Activated T-cell treated with anti-CD3 and anti-CD28 coated beads, Interleukin-2, amount 50 U/mL, for 4 hours (primary cell): ENCODE measurements around the gene CACNA1E. TPM values are rescaled to one million over a fixed set of nuclear protein-coding genes. Genes with fewer than 3 reads are reported as not detected.

Experiments used
- ATAC-seq, 2 donors: fragments of 200-7000 bp; cut with Tn5 transposase; one replicate each; pipeline ENCODE4 v1.10.0; 2021
- DNase-seq: peaks from one replicate; pipeline ENCODE4 v3.0.0-alpha.2; 2020
- H3K27me3 Mint-ChIP-seq: one replicate; pipeline ENCODE4 v1.8.0; 2021; ENCODE audit warnings: low read depth, mixed read lengths
- H3K36me3 Mint-ChIP-seq: one replicate; pipeline ENCODE4 v1.8.0; 2022; ENCODE audit warnings: mixed read lengths; ENCODE audit not compliant: insufficient read depth
- H3K4me1 Mint-ChIP-seq: one replicate; pipeline ENCODE4 v1.8.0; 2021; ENCODE audit warnings: low read depth, mixed read lengths
- H3K4me3 Mint-ChIP-seq: one replicate; pipeline ENCODE4 v1.8.0; 2021; ENCODE audit warnings: mild to moderate bottlenecking, moderate library complexity, mixed read lengths
- H3K9me3 Mint-ChIP-seq: one replicate; pipeline ENCODE4 v1.8.0; 2021; ENCODE audit warnings: mixed read lengths
- total RNA-seq, 3 donors: library from RNA; stranded (reverse); gene quantifications; one replicate each; pipeline ENCODE4 v1.2.1, GENCODE V29; 2021

CACNA1E gene
- total RNA-seq, 3 donors from 2014 or later: 0.08 TPM; not detected in 2

GRCh38 chr1:181767001-181767708 lies 283.8 kb downstream of the CACNA1E start:
- ATAC-seq (no peak), DNase-seq (no peak)
- Mint-ChIP-seq H3K27me3 (no peaks in the 10 kb centered on the region), H3K9me3 (no peaks in the 10 kb centered on the region), H3K4me3 (no peak overlapping the region), H3K36me3 (no peaks in the 10 kb centered on the region), H3K4me1 (no peaks in the 10 kb centered on the region)

- no peak for ATAC-seq
Observed at GRCh38 chr1:181768211-181768929, 285.1 kb downstream of the CACNA1E start.

DNA sequence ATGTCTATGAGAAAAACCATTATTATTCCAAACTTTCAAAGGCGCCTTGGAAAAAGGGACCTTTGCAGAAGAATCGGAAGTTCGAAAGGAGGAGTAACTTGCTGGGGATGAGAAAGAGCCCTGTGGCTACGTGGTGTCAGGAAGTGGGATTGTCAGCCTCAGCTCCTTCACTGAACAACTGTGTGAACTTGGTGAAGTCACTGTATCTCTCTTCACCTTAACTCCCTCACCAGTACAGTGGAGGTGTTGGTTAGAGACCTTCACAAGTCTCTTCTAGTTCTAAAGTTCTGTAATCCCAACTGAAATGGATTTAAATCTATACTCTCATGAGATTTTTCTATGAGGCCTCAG lies 285.6 kb downstream of the CACNA1E start:
- Mint-ChIP-seq H3K36me3 (no peaks in the 10 kb centered on the region), H3K9me3 (no peaks in the 10 kb centered on the region), H3K4me1 (no peaks in the 10 kb centered on the region), H3K4me3 (no peak overlapping the region), H3K27me3 (no peaks in the 10 kb centered on the region)
- DNase-seq (no peak), ATAC-seq (no peak)

More at GRCh38 chr1:181768211-181768929, 285.1 kb downstream of the CACNA1E start:
- H3K27me3 Mint-ChIP-seq: no peaks in the 10 kb centered on the region
- H3K4me1 Mint-ChIP-seq: no peaks in the 10 kb centered on the region
- no peak for DNase-seq
- H3K36me3 Mint-ChIP-seq: no peaks in the 10 kb centered on the region
- H3K4me3 Mint-ChIP-seq: no peak overlapping the region
- H3K9me3 Mint-ChIP-seq: no peaks in the 10 kb centered on the region

GRCh38 chr1:181769846-181770245 lies 286.5 kb downstream of the CACNA1E start:
- Mint-ChIP-seq H3K4me3 (no peak overlapping the region), H3K36me3 (no peaks in the 10 kb centered on the region), H3K9me3 (no peaks in the 10 kb centered on the region), H3K27me3 (no peaks in the 10 kb centered on the region), H3K4me1 (no peaks in the 10 kb centered on the region)
- ATAC-seq: no peak
- no peak for DNase-seq

DNA sequence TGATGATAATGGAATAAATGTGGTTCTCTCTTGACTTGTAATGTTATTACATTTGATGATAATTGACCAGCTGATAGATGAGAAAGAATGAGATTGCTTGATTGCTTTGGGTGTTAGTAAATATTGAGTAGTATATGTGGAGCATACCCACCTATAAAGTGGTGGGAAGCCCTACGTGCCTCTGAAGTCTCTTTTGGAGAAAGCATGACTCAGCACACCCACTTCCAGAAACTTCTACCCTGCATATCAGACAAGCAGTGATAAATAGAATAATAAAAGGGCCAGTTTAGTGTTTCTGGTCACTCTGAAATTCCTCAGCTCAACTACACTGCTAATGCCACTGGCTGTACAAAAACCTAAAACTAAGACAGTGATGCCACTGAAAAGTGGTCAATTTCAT lies 289.4 kb downstream of the CACNA1E start:
- Mint-ChIP-seq H3K9me3 (no peaks in the 10 kb centered on the region), H3K27me3 (no peaks in the 10 kb centered on the region), H3K36me3 (no peaks in the 10 kb centered on the region), H3K4me3 (no peak overlapping the region), H3K4me1 (no peaks in the 10 kb centered on the region)
- ATAC-seq (no peak), DNase-seq (no peak)

DNA sequence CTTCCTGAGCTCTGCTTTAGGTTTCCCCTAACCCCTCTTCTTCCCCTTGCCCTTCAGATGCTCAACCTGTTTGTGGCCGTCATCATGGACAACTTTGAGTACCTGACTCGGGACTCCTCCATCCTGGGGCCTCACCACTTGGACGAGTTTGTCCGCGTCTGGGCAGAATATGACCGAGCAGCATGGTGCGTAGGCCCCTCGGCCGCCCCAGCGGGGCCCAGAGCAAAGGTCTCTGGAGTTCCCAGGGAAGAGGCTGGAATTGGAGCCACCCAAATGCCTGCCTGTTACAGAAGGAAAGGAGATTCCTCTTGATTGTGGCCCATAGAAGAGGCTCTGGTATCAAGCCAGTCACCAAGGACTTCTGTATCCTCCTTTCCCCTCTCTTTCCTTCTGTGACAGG lies 292.7 kb downstream of the CACNA1E start:
- no peaks in the 10 kb centered on the region for H3K4me1 Mint-ChIP-seq
- ATAC-seq (no peak), DNase-seq (no peak)
- no peaks in the 10 kb centered on the region for H3K9me3 Mint-ChIP-seq
- H3K4me3 Mint-ChIP-seq: no peak overlapping the region
- no peaks in the 10 kb centered on the region for H3K36me3 Mint-ChIP-seq
- peaks cover 2% of the 10 kb centered on the region for H3K27me3 Mint-ChIP-seq

- H3K4me1 Mint-ChIP-seq: no peaks in the 10 kb centered on the region
- no peak for DNase-seq
- no peak overlapping the region for H3K4me3 Mint-ChIP-seq
- peaks cover 2% of the 10 kb centered on the region for H3K27me3 Mint-ChIP-seq
- H3K9me3 Mint-ChIP-seq: no peaks in the 10 kb centered on the region
- ATAC-seq: no peak
- no peaks in the 10 kb centered on the region for H3K36me3 Mint-ChIP-seq
Observed at GRCh38 chr1:181777286-181777685, 294.0 kb downstream of the CACNA1E start.

DNA sequence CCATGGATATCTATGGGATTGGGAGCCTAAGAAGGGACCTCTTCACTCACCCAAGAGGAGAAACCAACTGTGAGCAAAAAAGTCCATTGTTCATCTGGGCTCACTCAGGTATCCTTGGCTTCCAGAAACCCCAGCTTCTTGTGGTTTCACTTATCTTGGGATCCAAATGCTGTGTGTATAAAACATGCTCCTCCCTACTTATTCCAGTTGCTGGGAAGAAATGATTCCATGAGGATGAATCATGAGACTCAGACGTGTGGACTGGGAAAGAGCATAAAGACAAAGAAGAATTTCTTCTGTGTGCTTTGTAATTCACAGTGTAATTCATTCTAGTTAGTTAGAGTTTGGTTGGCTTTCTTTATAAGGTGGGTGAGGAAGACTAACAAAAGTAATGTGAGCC lies 294.5 kb downstream of the CACNA1E start:
- no peaks in the 10 kb centered on the region for H3K9me3 Mint-ChIP-seq
- no peak for ATAC-seq
- DNase-seq: no peak
- peaks cover 2% of the 10 kb centered on the region for H3K27me3 Mint-ChIP-seq
- H3K4me1 Mint-ChIP-seq: no peaks in the 10 kb centered on the region
- no peak overlapping the region for H3K4me3 Mint-ChIP-seq
- H3K36me3 Mint-ChIP-seq: no peaks in the 10 kb centered on the region

DNA sequence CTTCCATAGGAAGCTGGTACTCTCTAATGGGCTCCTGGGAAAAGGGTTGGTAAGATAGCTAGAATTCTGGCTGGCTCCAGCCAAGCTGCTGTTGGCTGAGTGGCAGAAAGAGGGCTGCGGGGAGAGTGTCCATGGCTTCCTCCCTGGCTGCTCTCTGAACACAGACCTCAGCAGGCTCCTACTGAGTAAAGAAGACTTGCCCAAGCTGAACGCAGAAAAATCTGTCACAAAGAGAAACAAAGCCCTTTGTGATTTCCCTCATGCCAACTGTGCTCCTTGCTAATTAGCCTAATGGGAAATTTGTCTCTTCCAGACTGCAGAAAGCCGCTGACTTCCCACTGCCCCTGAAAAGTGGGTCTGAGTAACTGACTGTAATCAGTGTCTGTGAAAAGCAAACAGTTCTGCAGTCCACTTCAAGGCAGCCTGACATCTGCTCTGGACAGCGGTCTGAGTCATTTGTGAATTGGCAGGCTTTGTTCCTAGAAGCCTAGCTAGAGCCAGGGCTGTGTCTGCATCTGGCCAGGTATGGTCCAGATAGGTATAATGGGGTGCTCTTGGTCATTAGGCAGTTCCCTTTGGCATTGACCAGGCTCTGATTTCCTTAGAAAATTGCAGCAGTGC lies 295.4 kb downstream of the CACNA1E start:
- Mint-ChIP-seq H3K4me1 (no peaks in the 10 kb centered on the region), H3K36me3 (no peaks in the 10 kb centered on the region), H3K27me3 (peaks cover 5% of the 10 kb centered on the region), H3K9me3 (no peaks in the 10 kb centered on the region), H3K4me3 (no peak overlapping the region)
- ATAC-seq (no peak), DNase-seq (no peak)

GRCh38 chr1:181779343-181779742 lies 296.0 kb downstream of the CACNA1E start:
- H3K9me3 Mint-ChIP-seq: no peaks in the 10 kb centered on the region
- peaks cover 5% of the 10 kb centered on the region for H3K27me3 Mint-ChIP-seq
- no peak for DNase-seq
- ATAC-seq: no peak
- no peaks in the 10 kb centered on the region for H3K4me1 Mint-ChIP-seq
- H3K4me3 Mint-ChIP-seq: no peak overlapping the region
- no peaks in the 10 kb centered on the region for H3K36me3 Mint-ChIP-seq

GRCh38 chr1:181783208-181783607 lies 299.9 kb downstream of the CACNA1E start:
- no peaks in the 10 kb centered on the region for H3K4me1 Mint-ChIP-seq
- peaks cover 9% of the 10 kb centered on the region for H3K27me3 Mint-ChIP-seq
- ATAC-seq (no peak), DNase-seq (no peak)
- H3K36me3 Mint-ChIP-seq: no peaks in the 10 kb centered on the region
- no peak overlapping the region for H3K4me3 Mint-ChIP-seq
- no peaks in the 10 kb centered on the region for H3K9me3 Mint-ChIP-seq

DNA sequence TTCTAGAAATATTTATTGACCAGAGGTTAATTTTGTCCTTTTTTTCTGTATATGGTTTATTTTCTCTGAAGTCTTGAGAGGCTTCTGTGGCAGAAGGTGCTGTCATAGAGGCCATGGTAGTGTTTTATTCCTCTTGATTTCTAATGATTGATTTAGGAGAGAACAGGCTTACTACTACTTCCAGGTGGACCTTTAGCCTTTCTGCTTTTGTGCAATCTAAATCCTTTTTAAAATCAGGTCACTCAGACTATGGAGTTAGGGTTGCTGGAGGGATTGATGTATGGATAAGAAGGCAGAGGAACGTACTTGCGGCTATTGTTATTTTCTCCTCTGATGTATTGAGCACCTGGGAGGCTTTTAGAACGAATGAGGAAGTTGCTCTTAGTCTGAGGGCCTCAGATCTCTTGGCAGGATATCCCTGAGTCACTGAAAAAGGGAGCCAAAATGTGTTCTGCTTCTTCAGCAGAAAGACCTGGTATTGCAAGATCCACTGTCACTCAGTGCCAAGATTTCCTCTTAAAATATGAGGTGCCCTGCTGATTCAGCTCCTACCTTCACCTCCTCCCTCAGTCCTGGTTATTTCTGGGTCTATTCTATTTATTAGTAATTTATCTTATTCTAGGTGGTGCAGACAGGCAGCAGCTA lies 300.8 kb downstream of the CACNA1E start:
- Mint-ChIP-seq H3K4me3 (no peak overlapping the region), H3K36me3 (no peaks in the 10 kb centered on the region), H3K27me3 (peaks cover 9% of the 10 kb centered on the region), H3K4me1 (no peaks in the 10 kb centered on the region), H3K9me3 (no peaks in the 10 kb centered on the region)
- ATAC-seq: no peak
- DNase-seq: no peak

- ATAC-seq (no peak), DNase-seq (no peak)
- no peak overlapping the region for H3K4me3 Mint-ChIP-seq
- no peaks in the 10 kb centered on the region for H3K4me1 Mint-ChIP-seq
- peaks cover 9% of the 10 kb centered on the region for H3K27me3 Mint-ChIP-seq
- H3K9me3 Mint-ChIP-seq: no peaks in the 10 kb centered on the region
- no peaks in the 10 kb centered on the region for H3K36me3 Mint-ChIP-seq
Observed at GRCh38 chr1:181789395-181789794, 306.1 kb downstream of the CACNA1E start.

DNA sequence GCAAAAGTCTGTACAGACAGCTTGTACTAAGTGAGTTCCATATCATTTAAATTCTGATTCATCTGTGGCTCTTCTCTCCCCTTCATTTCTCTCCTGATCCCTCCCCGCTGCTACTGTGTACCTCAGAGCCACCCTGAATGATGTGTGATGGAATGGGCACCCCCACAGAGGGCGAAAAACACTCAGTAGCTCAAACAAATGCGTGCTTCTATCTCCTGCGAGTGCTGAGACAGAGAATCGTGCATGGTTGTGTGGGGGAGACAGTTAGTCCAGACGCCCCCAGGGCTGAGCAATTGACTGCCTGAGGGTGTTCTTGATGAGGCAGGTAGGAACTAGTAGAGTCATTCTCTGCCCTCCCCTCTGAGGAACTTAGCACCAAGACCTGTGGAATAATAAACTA lies 308.4 kb downstream of the CACNA1E start:
- Mint-ChIP-seq H3K4me3 (no peak overlapping the region), H3K36me3 (no peaks in the 10 kb centered on the region), H3K27me3 (peaks cover 9% of the 10 kb centered on the region), H3K9me3 (no peaks in the 10 kb centered on the region), H3K4me1 (no peaks in the 10 kb centered on the region)
- no peak for DNase-seq
- ATAC-seq: no peak
